GM18505 (cell line): Measurements from ENCODE around the gene CAT.

ENCODE experiments used
- ATAC-seq: cut with Tn5 transposase; IDR thresholded peaks from one replicate; pipeline ENCODE4 v1.9.1; 2021; ENCODE audit not compliant: unreplicated experiment
- POLR2A ChIP-seq: IDR thresholded peaks from 4 replicates; pipeline ENCODE4 v1.6.1; 2011; ENCODE audit warnings: borderline replicate concordance; ENCODE audit not compliant: insufficient read depth, insufficient read length; ENCODE audit errors: extremely low read depth

The CAT gene

GRCh38 chr11:34502949-34503348 is 64.2 kb downstream of the CAT start:
- no peak for ATAC-seq

GRCh38 chr11:34505874-34506273 is 67.1 kb downstream of the CAT start:
- no peak for TF ChIP-seq POLR2A
- no peak for ATAC-seq

More at GRCh38 chr11:34502949-34503348, 64.2 kb downstream of the CAT start:
- no peak for TF ChIP-seq POLR2A

- no peak for ATAC-seq
- no peak for TF ChIP-seq POLR2A
Measured at GRCh38 chr11:34507156-34507555, 68.4 kb downstream of the CAT start.

GRCh38 chr11:34507610-34508009 is 68.9 kb downstream of the CAT start:
- TF ChIP-seq POLR2A, result no peak
- ATAC-seq, result no peak

GRCh38 chr11:34508524-34508923 is 69.8 kb downstream of the CAT start:
- no peak for TF ChIP-seq POLR2A
- no peak for ATAC-seq

- no peak for ATAC-seq
- no peak for TF ChIP-seq POLR2A
Measured at GRCh38 chr11:34509336-34509876, 70.7 kb downstream of the CAT start.

GRCh38 chr11:34510218-34510617 is 71.5 kb downstream of the CAT start:
- no peak for ATAC-seq
- no peak for TF ChIP-seq POLR2A

- no peak for TF ChIP-seq POLR2A
- no peak for ATAC-seq
Measured at GRCh38 chr11:34510673-34511072, 71.9 kb downstream of the CAT start.

GRCh38 chr11:34512840-34513681 is 74.3 kb downstream of the CAT start:
- no peak for TF ChIP-seq POLR2A
- peak; percentile 83 for ATAC-seq

GRCh38 chr11:34513682-34514449 is 75.1 kb downstream of the CAT start, which contains the start of gene ELF5:
TSS of gene ELF5 (minus strand) at chr11:34513794. CDS start at chr11:34505749, 8,045 bp downstream.
- ATAC-seq, result no peak
- TF ChIP-seq POLR2A, result no peak

- ATAC-seq, result no peak
- no peak for TF ChIP-seq POLR2A
Measured at GRCh38 chr11:34514597-34514996, 75.9 kb downstream of the CAT start.

- ATAC-seq, result no peak
Measured at GRCh38 chr11:34516247-34517040, 77.7 kb downstream of the CAT start.

More at GRCh38 chr11:34516247-34517040, 77.7 kb downstream of the CAT start:
- TF ChIP-seq POLR2A, result no peak
